LNCAP (cell line): ENCODE measurements around the gene LDB3.

Experiments used
- TF ChIP-seq, protein P1 (sequence below): fragments of 450-650 bp; IDR thresholded peaks from 2 replicates; pipeline ENCODE4 v1.5.1; 2017; ENCODE audit warnings: mild to moderate bottlenecking

LDB3 gene

DNA sequence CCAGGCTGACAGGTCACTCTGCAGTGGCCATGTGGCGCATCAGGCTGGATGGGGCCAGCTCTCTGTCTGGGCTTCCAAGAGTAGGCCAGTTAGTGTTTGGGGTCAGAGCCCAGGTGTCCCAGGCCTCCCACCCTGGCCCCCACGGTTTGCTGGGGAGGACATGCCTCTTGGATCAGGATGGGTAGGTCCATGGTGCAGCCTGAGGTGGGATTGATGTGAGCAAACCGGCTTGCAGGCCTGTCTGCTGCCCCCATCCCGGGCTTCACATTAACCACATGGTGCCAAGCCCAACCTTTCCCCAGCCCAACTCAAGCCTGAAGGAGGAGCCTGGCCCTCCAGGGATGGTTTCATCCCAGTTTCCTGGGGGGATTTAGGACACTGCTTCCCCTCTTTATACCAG, 39.2 kb downstream of the LDB3 start:
- TF ChIP-seq, protein P1, sequence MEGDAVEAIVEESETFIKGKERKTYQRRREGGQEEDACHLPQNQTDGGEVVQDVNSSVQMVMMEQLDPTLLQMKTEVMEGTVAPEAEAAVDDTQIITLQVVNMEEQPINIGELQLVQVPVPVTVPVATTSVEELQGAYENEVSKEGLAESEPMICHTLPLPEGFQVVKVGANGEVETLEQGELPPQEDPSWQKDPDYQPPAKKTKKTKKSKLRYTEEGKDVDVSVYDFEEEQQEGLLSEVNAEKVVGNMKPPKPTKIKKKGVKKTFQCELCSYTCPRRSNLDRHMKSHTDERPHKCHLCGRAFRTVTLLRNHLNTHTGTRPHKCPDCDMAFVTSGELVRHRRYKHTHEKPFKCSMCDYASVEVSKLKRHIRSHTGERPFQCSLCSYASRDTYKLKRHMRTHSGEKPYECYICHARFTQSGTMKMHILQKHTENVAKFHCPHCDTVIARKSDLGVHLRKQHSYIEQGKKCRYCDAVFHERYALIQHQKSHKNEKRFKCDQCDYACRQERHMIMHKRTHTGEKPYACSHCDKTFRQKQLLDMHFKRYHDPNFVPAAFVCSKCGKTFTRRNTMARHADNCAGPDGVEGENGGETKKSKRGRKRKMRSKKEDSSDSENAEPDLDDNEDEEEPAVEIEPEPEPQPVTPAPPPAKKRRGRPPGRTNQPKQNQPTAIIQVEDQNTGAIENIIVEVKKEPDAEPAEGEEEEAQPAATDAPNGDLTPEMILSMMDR: no peak

DNA sequence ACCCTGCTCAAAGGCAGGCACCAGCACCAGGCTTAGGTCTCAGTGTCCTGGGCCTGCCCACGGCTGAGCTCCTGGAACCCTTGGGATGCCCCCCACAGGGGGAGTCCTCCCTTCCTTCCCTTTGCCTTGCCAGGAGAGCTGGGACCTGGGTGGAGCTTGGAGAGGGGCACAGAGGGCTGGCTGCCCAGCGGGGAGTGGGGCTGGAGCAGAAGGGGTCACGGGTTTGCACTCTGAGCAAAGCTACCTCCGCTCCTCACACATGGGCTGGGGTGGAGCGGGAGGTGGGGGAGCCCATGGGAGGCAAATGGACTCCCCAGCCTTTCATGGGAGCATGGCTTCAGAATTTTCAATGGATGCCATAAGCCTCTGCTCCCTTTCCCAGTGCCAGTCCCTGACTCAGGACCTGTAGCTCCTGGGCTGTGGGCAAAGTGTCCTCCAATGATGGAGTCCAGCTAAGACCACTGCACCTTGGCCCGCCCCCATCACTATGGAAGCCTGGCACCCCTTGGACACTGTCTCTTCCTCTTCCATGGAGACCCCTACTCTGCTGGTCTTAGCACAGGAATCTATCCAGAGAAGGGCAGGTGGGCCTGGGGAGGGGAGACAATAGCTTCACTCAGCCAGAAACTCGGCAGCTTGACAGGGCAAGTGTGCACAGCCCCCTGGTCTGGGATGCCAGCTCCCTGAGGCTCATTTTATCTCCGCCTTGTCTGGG, 39.9 kb downstream of the LDB3 start:
- TF ChIP-seq, protein P1: no peak

DNA sequence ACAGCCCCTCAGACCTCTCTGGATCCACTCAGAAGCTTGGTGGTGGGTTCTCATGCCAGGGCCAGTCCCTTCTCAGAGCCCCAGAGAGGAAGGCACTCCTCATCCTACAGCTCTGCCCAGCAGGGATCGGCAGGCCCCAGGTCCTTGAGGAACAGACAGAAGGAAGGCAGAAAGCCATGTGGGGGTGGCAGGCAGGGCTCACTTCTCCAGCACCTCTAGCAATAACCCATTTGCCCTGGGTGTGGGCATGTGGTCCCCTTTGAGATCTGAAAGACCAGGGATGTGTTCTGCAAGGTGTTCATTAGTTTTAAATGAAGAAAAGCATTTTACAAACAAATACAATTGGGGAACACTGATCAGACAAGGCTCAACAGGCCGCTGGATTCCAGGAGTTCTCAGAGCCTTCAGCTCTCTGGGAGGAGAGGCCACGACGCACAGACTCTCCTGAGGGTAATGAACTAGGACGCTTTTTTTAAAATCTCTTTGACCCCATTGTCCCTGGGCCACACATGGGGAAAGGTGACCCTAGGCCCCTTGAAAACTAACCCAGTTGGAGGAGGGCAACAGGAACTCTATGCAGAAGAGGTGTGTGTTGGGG, 40.6 kb downstream of the LDB3 start:
- TF ChIP-seq, protein P1: no peak

DNA sequence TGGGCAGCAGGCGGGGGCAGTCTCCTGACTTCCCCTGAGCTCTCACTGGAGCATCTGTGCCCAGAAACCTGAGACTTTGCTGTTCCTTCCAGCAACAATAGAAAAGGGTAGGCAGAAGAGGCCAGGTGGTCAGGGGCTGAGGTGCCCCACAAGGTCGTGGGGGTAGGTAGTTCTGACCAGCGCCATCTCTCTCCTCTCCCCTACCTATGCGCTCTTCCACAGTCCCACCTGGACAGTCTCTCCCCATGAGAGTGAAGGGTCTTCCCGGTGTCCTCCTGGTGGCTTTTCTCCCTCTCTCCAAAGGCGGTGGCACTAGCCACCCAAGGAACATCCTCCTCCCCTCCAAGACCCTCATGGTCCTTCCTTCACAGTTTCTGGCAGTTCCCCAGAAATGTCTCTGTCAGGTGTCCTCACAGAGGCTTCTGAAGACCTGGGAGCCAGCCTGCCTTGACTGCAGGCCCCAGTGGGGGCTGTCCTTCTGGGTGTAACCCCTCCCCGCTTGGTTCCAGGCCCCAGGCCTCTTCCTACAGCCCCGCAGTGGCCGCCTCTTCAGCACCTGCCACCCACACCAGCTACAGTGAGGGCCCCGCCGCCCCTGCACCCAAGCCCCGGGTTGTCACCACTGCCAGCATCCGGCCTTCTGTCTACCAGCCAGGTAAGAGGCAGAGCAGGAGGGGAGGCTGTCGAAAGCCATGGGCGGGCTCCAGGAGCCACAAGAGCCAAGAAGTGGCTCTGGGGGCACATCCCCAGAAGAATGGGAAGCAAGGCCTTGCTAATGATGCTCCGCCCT, 41.3 kb downstream of the LDB3 start:
- TF ChIP-seq, protein P1: no peak

DNA sequence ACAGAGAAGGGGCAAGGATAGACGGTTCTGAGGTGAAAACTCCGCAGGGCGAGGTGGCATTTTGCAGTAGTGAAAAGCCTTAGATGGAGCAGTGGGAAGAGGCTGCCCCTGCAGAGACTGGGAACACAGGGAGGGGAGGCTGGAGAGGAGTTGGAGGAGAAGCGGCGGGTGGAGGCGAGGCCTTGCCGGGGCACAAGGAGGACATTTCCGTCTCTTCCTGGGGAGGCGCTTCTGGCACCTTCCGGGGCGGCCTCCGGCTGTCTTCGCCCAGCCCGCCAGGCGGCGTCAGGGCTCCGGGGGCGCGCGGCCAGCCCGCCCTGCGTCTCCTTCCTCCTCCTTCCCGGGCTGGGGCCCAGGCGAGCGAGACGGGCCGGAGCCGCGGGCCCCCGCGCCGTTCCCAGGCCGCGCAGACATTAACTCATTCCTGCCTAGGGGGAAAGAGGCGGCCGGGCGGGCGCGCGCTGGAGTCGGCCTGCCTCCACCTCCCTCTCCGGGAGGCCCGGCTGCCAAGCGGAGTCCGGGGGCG, 42.7 kb downstream of the LDB3 start:
- TF ChIP-seq, protein P1: peak; percentile 57

DNA sequence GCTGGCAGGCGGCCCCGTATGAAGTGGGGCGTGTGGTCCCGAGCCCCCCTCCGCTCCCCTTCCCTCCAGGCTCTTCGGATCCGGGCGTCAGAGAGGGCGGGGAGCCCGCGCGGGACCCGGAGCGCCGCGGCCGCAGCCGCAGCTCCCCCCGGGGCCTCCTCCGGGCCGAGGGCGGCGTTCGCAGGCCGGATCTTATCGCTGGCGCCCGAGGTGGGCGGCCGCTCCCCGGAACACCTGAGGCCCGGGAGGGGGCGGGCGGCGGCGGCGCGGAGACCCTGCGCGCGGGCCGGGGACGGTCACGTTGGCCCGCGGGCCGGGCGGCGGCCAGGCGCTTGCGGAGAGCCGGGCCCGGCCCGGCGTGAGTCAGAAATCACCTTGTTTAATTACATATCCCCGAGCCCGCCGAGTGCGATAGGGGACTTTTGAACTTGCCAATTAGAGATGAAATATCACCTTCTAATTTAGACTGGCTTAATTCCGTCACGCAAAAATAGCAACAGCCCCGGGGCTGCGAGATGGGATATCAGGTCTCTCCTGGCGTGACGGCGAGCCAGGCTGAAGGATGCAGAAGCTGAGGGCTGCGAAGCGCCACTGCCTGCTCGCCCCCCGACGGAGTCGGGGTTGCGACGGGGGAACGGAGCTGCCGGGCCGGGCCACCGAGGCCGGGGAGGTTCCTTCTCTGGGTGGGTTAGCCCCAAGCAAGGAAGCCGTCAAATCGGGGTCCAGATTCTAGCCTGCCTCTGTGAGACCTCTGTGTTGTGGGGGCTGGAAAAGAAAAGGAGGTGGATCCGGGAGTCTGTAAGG, 43.4 kb downstream of the LDB3 start:
- TF ChIP-seq, protein P1: no peak

DNA sequence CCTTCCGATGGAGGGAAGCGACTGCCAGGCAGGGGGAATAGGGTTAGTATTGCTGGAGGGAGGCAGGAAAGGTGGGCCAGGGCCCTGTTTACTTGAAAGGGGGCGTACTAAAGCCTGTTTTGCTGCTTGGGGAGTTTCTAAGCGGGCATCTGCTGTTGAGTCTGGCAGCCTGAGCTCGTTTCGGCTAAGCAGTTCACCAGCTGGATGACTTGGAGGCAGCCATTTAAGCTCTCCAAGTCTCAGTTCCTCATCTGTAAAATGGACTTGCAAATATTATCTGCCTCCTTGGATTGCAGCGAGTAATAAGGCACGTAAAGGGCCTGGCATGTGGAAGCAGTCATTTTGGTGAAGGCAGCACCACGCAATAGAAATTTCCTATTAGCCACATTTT, 44.0 kb downstream of the LDB3 start:
- TF ChIP-seq, protein P1: no peak
